H1 (cell line): Measurements from ENCODE around the gene SPEF2. TPM values are rescaled to one million over a fixed set of nuclear protein-coding genes. Genes with fewer than 3 reads are reported as not detected.

ENCODE experiments used
- CREB1 ChIP-seq: IDR thresholded peaks from 2 replicates; pipeline ENCODE4 v1.6.1; 2012; ENCODE audit warnings: inconsistent platforms
- POU5F1 ChIP-seq: IDR thresholded peaks from 2 replicates; pipeline ENCODE4 v1.6.1; 2011; ENCODE audit warnings: low read depth, mild to moderate bottlenecking, low read length, moderate library complexity
- TBP ChIP-seq: IDR thresholded peaks from 2 replicates; pipeline ENCODE4 v1.6.1; 2011; ENCODE audit warnings: low read depth, low read length, improper control_type of control experiment
- polyA plus RNA-seq, 7 experiments: library from polyadenylated mRNA; depleted of rRNA in 3 of 7; stranded (reverse) in 5 of 7; unstranded in 2 of 7; fragments of >200 nt in 5 of 7; fragments of 200-250 nt in 2 of 7; gene quantifications; 1 replicate in 5 of 7; 2 replicates in 1 of 7; 4 replicates in 1 of 7; pipeline versions ENCODE4 v1.2.1 to v1.2.3, GENCODE V29; 2011 to 2013; ENCODE audit warnings: missing spikeins in 2 of 7, mixed read lengths in 2 of 7
- total RNA-seq: library from RNA; stranded (reverse); fragmentation: NEBNext Ultra II Directional; extraction: Animal tissue kit (Norgen Biotek cat#: 25700); gene quantifications from 2 replicates; pipeline ENCODE4 v1.2.1, GENCODE V29; 2021

The SPEF2 gene
- total and polyA plus RNA-seq, 2 of the 8 experiments (the other 6 are each of a cell fraction or from before 2014, with no cell fraction given), result 0.14 to 0.73 TPM

DNA sequence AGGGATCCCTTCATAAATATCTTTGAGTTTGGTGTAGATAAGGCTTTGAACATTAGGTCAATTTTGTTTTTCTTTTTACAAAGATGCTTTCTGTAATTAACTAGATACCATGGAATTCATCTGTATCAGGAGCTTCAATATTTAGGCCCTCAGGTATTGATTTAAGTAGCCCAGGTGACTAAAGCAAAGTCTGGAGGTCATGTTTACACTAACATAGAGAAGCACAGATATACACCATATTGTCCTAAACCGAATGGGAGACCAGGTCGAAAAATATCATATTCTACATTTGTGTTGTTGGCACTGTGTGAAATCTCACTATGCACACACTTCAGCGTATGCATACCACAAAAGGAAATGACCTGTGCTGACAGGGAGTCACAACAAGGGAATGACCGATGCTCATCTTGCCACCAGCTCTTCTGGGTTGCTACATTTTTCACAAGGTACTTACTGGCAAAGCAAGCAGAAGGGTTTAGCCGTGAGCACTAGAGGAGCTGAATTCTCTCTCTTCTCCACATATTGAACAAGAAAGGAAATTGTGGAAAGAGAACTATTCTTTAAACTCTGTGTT is 140.6 kb downstream of the SPEF2 start (continued):
- no peak for TF ChIP-seq CREB1
- TF ChIP-seq TBP, result no peak
- no peak for TF ChIP-seq POU5F1
